ENCODE data around the gene PASK. TPM values are rescaled to one million over a fixed set of nuclear protein-coding genes. Genes with fewer than 3 reads are reported as not detected.

PASK gene
- total RNA-seq, 1 donor from 2014 or later: 20.3 TPM

GRCh38 chr2:241195506-241196130, 46.3 kb upstream of the PASK start:
- Histone ChIP-seq H3K27me3 (no peaks in the 10 kb centered on the region), H3K4me2 (no peak overlapping the region), H3K36me3 (no peaks in the 10 kb centered on the region), H3K27ac (no peak overlapping the region), H3K9ac (no peak overlapping the region), H3K79me2 (ENCODE audit: low read depth) (no peaks in the 10 kb centered on the region), H2AFZ (replicated peaks) (no peak overlapping the region), H3K4me1 (no peaks in the 10 kb centered on the region), H3K4me3 (no peak overlapping the region), H4K20me1 (ENCODE audit: low read depth) (no peaks in the 10 kb centered on the region), H3F3A (ENCODE audit: low read depth) (no peaks in the 10 kb centered on the region), H3K9me3 (ENCODE audit: low read depth) (no peaks in the 10 kb centered on the region)
- Mint-ChIP-seq H3K9me3 (no peaks in the 10 kb centered on the region), H3K4me3 (no peak overlapping the region), H3K27me3 (ENCODE audit: insufficient read depth, low read depth) (peaks cover 7% of the 10 kb centered on the region), H3K4me1 (peaks cover 12% of the 10 kb centered on the region), H3K27ac (no peak overlapping the region), H3K36me3 (no peaks in the 10 kb centered on the region)
- TF ChIP-seq EZH2 (IDR thresholded peaks at IDR 0.05): no peak
- TF ChIP-seq, protein P1, sequence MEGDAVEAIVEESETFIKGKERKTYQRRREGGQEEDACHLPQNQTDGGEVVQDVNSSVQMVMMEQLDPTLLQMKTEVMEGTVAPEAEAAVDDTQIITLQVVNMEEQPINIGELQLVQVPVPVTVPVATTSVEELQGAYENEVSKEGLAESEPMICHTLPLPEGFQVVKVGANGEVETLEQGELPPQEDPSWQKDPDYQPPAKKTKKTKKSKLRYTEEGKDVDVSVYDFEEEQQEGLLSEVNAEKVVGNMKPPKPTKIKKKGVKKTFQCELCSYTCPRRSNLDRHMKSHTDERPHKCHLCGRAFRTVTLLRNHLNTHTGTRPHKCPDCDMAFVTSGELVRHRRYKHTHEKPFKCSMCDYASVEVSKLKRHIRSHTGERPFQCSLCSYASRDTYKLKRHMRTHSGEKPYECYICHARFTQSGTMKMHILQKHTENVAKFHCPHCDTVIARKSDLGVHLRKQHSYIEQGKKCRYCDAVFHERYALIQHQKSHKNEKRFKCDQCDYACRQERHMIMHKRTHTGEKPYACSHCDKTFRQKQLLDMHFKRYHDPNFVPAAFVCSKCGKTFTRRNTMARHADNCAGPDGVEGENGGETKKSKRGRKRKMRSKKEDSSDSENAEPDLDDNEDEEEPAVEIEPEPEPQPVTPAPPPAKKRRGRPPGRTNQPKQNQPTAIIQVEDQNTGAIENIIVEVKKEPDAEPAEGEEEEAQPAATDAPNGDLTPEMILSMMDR (IDR thresholded peaks at IDR 0.05): no peak
- no peak for TF ChIP-seq EZH2phosphoT487 (IDR thresholded peaks at IDR 0.05)
- DNase-seq (ENCODE audit: low spot score): no peak

DNA sequence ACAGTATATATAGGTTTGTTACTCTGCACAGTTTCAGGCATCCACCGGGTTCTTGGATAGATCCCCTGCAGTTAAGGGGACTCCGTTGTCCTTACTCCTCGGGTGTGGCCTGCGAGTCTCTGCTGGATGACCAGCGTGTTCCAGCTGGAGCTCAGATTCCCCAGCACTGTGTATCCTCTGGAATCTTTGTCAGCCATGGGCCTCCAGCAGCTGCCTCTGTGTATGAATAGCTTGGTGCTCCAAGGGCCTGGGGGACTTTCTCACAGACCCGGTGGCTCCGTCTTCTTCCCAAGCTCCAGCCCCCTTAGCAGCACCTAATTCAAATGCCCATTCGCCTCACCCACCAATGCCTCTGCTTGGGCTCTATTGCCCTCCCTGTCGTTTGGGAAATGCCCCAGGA, 45.5 kb upstream of the PASK start:
- H2AFZ ChIP-seq (replicated peaks): no peak overlapping the region
- H3K27me3 Mint-ChIP-seq (ENCODE audit: insufficient read depth, low read depth): peaks cover 7% of the 10 kb centered on the region
- H3K9me3 Mint-ChIP-seq: no peaks in the 10 kb centered on the region
- peaks cover 12% of the 10 kb centered on the region for H3K4me1 Mint-ChIP-seq
- H3K9ac ChIP-seq: no peak overlapping the region
- H3K4me1 ChIP-seq: no peaks in the 10 kb centered on the region
- DNase-seq (ENCODE audit: low spot score): no peak
- no peaks in the 10 kb centered on the region for H3K36me3 ChIP-seq
- no peaks in the 10 kb centered on the region for H3K36me3 Mint-ChIP-seq
- no peak overlapping the region for H3K4me2 ChIP-seq
- H3K4me3 ChIP-seq: no peak overlapping the region
- TF ChIP-seq EZH2phosphoT487 (IDR thresholded peaks at IDR 0.05): no peak
- no peak for TF ChIP-seq EZH2 (IDR thresholded peaks at IDR 0.05)
- TF ChIP-seq, protein P1 (IDR thresholded peaks at IDR 0.05): no peak
- H3K4me3 Mint-ChIP-seq: no peak overlapping the region
- H3K27ac ChIP-seq: no peak overlapping the region
- H3K9me3 ChIP-seq (ENCODE audit: low read depth): no peaks in the 10 kb centered on the region
- H3F3A ChIP-seq (ENCODE audit: low read depth): no peaks in the 10 kb centered on the region
- no peaks in the 10 kb centered on the region for H3K27me3 ChIP-seq
- H3K79me2 ChIP-seq (ENCODE audit: low read depth): no peaks in the 10 kb centered on the region
- no peaks in the 10 kb centered on the region for H4K20me1 ChIP-seq (ENCODE audit: low read depth)
- no peak overlapping the region for H3K27ac Mint-ChIP-seq

DNA sequence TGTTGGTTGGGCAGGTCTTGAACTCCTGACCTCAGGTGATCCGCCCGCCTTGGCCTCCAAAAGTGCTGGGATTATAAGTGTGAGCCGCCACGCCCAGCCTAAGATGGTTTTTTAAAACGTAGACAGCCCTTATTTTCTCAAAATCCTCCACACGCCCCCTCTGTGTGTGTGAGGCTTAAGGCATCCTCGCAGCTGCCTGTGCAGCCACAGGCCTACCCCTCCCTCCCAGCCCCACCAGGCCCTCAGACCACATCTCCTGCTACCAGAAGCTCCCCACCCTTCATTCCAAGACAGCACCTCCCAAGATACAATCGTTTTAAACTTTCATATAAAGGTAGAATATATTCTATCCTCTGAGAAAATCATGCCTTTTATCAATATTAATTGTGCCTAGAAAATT, 44.0 kb upstream of the PASK start:
- Mint-ChIP-seq H3K27me3 (ENCODE audit: insufficient read depth, low read depth) (peaks cover 2% of the 10 kb centered on the region), H3K4me1 (peaks cover 6% of the 10 kb centered on the region), H3K36me3 (no peaks in the 10 kb centered on the region), H3K4me3 (no peak overlapping the region), H3K27ac (no peak overlapping the region), H3K9me3 (no peaks in the 10 kb centered on the region)
- Histone ChIP-seq H4K20me1 (ENCODE audit: low read depth) (no peaks in the 10 kb centered on the region), H3K27me3 (no peaks in the 10 kb centered on the region), H3K9me3 (ENCODE audit: low read depth) (no peaks in the 10 kb centered on the region), H2AFZ (replicated peaks) (no peak overlapping the region), H3K27ac (no peak overlapping the region), H3K9ac (no peak overlapping the region), H3F3A (ENCODE audit: low read depth) (no peaks in the 10 kb centered on the region), H3K4me2 (no peak overlapping the region), H3K36me3 (no peaks in the 10 kb centered on the region), H3K4me3 (no peak overlapping the region), H3K4me1 (peaks cover 5% of the 10 kb centered on the region), H3K79me2 (ENCODE audit: low read depth) (no peaks in the 10 kb centered on the region)
- no peak for DNase-seq (ENCODE audit: low spot score)
- TF ChIP-seq EZH2phosphoT487 (IDR thresholded peaks at IDR 0.05): no peak
- TF ChIP-seq, protein P1 (IDR thresholded peaks at IDR 0.05): no peak
- TF ChIP-seq EZH2 (IDR thresholded peaks at IDR 0.05): no peak

All from neural progenitor cell (in vitro differentiated cells).